Endometrial microvascular endothelial cells (primary cell): Measurements from ENCODE around the gene ZNF20. TPM values are rescaled to one million over a fixed set of nuclear protein-coding genes. Genes with fewer than 3 reads are reported as not detected.
"Not testable (repeated sequence)": the region's sequence is repeated elsewhere in the genome, so short reads cannot be mapped to it uniquely, and the experiment has no call there.

Source experiments
- in situ Hi-C: cut with HindIII; loops from 2 replicates; pipeline ENCODE4 v1.10.0; 2017; ENCODE audit warnings: low sequenced_read_pairs, low pct_unique_long_range_greater_than_20kb; ENCODE audit errors: inconsistent ontology term
- total RNA-seq: library from RNA; depleted of rRNA; stranded (reverse); fragments of >200 nt; gene quantifications from one replicate; pipeline ENCODE4 v1.2.3, GENCODE V29; 2015; ENCODE audit errors: inconsistent ontology term

ZNF20 gene
- total RNA-seq, 1 donor from 2014 or later, result 0.56 TPM

DNA sequence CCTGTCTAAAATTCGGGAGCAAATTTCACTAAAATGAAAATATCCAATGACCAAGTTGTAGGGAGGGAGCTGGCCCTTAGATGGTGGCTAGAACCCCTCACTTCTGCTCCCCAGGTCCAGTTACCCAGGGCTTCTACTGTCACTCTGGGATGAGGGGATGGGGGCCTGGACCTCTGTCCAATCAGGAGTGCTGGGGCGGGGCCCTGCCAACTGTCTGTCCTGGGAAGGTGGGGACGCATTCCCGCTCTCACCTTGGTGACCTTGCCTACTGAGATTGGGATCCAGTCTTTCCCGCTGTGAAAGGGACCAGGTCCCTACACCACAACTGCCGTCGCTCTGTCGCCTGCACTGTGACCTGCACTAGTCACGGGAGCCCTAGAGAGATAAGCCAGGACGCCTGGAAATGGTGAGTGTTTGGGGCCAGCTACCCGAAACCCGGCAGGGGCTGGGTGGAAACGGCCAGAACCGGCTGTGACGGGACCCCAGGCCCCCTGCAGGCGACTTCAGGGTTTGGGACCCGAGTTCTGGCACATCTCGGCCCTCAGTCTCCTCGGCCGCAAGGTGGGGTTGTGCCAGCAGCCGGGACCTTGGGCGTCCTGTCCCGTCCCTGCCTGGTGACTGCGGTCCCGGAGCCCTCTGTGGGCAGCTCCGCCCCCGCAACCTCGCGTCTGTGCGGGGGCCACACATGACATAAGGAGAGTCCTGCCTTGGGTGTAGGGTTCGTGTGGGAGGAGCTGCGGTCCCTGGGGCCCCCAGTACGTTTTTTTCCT lies 22.8 kb downstream of the ZNF20 start:
- in situ Hi-C loops, result no loop called here

DNA sequence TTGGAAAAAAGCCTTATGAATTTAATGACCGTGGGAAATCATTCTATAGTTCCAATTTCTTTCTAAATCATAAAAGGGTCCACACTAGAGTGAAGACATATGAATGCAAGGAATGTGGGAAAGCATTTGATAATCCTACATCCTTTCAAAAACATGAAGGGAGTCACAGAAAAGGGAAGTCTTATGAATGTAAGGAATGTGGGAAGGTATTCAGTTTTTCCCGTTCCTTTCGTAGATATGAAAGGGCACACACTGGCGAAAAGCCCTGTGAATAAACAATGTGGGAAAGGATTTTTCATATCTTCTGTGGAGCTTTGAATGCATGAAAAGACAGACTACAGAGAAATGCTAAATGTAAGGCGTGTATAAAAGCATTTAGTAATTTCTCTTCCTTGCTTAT lies 27.0 kb downstream of the ZNF20 start:
- in situ Hi-C loops, result no loop called here

DNA sequence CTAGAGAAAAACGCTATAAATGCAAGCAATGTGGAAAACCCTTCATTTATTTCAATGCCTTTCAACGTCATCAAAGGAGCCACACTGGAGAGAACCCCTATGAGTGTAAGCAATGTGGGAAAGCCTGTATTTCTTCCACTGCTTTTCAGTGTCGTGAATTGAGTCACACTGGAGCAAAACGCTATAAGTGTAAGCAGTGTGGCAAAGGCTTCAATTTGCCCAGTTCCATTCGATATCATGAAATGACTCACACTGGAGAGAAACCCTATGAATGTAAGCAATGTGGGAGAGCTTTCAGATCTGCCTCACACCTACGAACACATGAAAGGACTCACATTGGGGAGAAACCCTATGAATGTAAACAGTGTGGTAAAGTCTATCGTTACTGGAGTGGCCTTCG lies 27.4 kb downstream of the ZNF20 start:
- in situ Hi-C loops, result no loop called here

DNA sequence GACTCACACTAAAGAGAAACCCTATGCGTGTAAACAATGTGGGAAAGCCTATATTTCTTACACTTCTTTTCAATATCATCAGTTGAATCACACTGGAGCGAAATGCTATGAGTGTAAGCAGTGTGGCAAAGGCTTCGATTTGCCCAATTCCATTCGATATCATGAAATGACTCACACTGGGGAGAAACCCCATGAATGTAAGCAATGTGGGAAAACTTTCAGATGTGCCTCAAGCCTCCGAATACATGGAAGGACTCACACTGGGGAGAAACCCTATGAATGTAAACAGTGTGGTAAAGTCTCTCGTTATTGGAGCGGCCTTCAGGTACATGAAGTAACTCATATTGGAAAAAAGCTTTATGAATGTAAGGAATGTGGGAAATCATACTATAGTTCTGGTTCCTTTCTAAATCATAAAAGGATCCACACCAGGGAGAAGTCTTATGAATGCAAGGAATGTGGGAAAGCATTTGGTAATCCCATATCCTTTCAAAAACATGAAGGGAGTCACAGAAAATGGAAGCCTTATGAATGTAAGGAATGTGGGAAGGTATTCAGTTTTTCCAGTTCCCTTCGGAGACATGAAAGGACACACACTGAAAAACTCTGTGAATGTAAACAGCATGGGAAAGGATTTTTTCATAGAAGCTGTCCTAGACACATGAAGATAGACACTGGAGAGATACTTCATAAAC lies 28.1 kb downstream of the ZNF20 start:
- in situ Hi-C loops, result no loop called here

DNA sequence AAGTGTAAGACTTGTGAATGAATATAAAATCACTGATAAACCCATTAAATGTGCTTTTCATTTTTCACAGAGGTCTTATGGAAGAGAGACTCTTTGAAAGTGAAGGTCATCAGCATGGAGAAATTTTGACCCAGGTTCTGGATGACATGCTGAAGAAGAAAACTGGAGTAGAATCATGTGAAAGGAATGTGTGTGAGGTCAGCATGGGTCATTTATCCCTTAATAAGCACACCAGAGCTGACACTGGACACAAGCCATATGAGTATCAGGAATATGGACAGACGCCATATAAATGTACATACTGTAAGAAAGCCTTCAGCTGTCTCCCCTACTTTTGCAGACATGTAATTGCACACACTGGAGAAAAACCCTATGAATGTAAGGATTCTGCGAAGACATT lies 29.0 kb downstream of the ZNF20 start:
- in situ Hi-C loops, result no loop called here

DNA sequence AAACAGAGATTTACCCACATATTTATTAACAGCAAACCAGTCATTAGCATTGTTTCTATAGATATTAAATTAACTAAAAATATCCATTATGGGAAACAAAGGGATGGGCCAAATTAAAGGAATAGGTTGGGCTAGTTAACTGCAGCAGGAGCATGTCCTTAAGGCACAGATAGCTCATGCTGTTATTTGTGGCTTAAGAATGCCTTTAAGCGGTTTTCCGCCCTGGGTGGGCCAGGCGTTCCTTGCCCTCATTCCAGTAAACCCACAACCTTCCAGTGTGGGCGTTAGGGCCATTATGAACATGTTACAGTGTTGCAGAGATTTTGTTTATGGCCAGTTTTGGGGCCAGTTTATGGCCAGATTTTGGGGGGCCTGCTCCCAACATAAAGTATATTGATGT lies 36.2 kb downstream of the ZNF20 start:
- in situ Hi-C loops, result not testable (repeated sequence)

DNA sequence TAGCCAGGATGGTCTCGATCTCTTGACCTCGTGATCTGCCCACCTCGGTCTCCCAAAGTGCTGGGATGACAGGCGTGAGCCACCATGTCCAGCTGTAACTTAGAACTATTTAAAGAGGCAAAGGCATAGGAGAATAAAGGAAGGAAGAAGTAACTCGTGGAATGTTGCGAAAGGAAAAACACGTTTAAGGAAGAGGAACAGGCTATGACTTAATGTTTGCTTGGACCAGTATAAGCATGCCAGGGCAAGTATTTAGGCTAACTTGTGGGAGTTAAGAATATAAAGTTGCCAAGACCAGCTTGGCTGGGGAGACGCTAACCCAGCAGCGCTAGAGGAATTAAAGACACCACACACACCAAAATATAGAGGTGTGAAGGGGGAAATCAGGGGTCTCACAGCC lies 42.1 kb downstream of the ZNF20 start:
- in situ Hi-C loops, result no loop called here

DNA sequence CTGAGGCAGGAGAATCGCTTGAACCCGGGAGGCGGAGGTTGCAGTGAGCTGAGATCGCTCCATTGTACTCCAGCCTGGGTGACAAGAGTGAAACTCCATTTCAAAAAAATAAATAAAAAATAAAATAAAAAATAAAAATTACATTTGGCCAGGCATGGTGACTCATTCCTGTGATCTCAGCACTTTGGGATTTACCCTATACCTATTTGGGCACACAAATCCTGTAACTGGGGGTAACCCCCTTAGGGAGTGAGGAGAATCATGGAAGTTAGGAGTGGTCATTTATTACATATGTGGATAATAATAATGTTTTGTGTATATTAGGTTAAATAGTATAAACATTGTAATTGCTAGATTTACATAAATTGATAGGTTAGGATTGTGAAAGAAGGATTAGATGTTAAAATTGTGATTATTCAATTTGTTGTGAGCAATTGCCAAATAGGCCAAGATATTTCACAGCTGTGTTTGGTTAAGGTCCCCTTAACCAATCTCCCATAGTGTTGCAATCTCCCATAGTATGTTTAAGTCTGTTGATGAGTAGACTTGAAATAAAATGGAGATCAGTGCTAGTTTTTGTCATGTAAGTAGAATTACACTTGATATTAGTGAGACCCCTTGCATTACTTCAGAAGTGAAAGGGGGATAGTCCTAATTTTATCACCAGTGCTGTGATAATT lies 44.9 kb downstream of the ZNF20 start:
- in situ Hi-C loops, result no loop called here

GRCh38 chr19:12093777-12094176 lies 46.4 kb downstream of the ZNF20 start:
- in situ Hi-C loops, result no loop called here

DNA sequence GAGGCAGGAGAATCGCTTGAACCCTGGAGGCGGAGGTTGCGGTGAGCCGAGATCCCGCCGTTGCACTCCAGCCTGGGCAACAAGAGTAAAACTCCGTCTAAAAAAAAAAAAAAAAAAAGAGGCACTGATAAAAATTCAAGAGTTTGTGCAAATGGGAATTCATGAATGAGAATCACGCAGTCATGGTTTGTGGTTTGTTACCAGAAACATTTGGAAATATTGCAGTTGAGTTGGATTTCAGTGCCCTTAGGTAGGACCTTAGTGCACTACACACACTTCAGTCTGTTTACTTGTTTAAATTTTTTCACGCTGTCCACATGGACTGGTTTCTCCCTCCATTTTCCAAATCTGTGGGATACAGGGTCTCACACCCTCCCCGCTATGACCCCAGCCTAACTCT lies 47.2 kb downstream of the ZNF20 start:
- in situ Hi-C loops, result no loop called here

- in situ Hi-C loops, result no loop called here
Measured at GRCh38 chr19:12092065-12092867, 47.9 kb downstream of the ZNF20 start.

DNA sequence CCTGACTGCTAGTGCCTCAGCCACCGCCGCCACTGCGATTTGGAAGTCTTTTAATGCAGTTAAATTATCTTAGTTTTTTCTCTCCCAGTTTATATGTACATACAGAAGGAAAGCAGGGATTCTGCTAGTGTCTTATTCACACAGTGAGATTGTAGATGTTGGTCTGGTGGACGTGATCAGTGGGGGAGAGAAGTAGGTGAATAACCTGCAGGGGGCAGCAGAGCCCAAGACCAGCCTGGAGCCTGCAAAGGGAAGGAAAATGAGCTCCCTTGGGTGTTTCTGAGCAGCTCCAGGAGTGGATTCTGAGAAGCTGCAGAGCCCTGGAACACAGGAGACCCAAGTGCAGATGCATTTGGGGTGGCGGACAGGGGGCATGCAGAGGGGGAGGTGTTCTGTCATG lies 49.3 kb downstream of the ZNF20 start:
- in situ Hi-C loops, result no loop called here

DNA sequence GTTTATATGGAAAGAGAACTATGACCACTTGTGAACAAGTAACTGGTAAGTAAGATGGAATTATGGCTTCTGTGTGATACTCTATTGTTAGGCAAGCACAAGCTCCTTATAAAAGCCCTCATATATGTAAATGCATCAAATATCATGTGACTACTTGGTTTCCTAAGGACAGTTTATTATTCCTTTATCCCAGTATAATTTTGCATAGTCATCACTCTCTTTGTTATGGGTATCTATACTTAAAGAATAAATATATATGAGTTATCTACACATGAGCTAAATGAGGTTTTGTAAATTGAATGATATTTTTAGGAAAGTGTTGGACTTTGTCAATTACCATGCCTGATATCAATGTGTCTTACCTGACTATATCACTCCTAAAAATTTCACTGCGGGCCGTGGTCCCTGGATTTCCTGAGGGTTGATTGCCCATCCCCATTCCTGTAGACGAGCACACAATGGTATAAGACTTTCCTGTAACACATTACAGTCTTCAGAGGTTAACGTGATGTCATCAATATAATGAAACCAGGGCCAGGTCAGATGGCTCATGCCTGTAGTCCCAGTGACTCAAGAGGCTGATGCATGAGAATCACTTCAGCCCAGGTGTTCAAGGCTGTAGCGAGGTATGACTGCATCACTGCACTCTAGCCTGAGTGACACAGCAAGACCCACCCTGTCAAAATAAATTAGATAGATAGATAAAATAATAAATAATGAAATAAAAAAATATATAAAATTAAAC lies 54.9 kb downstream of the ZNF20 start:
- in situ Hi-C loops, result no loop called here

GRCh38 chr19:12083336-12083735 lies 56.8 kb downstream of the ZNF20 start:
- in situ Hi-C loops, result not testable (repeated sequence)

Other genes starting within 250 kb of the ZNF20 start
- 2.2 TPM for gene ZNF700, start 215.2 kb downstream of the ZNF20 start, total RNA-seq
- 1.5 TPM for gene ZNF763, start 175.3 kb downstream of the ZNF20 start, total RNA-seq
- 1.2 TPM for gene ZNF433, start 104.7 kb downstream of the ZNF20 start, total RNA-seq
- 0.09 TPM for gene ZNF878, start 87.4 kb downstream of the ZNF20 start, total RNA-seq
- 3.7 TPM for gene ZNF844, start 75.6 kb downstream of the ZNF20 start, total RNA-seq
- 1.9 TPM for gene ZNF625, start 16.4 kb upstream of the ZNF20 start, total RNA-seq
- gene ZNF136, start 22.7 kb upstream of the ZNF20 start, total RNA-seq, result 2.0 TPM
- gene ZNF44, start 154.5 kb upstream of the ZNF20 start, total RNA-seq, result 3.3 TPM
- gene ZNF563, start 193.3 kb upstream of the ZNF20 start, total RNA-seq, result not detected
- gene ZNF442, start 225.3 kb upstream of the ZNF20 start, total RNA-seq, result 0.09 TPM